Measurements from ENCODE around the gene RAB5B. TPM values are rescaled to one million over a fixed set of nuclear protein-coding genes. Genes with fewer than 3 reads are reported as not detected.

Gene RAB5B
- total RNA-seq, 1 donor from 2014 or later = 35.2 TPM

Other genes starting within 250 kb of the RAB5B start
- 1,224 and 1,479 TPM in 2 replicates for gene CD63, start 245.1 kb upstream of the RAB5B start, total RNA-seq
- gene GDF11, start 231.0 kb upstream of the RAB5B start, total RNA-seq = 3.6 and 5.1 TPM in 2 replicates
- gene SARNP, start 156.4 kb upstream of the RAB5B start, total RNA-seq = 110 and 137 TPM in 2 replicates
- 30.9 and 38.2 TPM in 2 replicates for gene ORMDL2, start 156.0 kb upstream of the RAB5B start, total RNA-seq
- gene DNAJC14, start 144.5 kb upstream of the RAB5B start, total RNA-seq = 64.8 and 75.2 TPM in 2 replicates
- gene MMP19, start 131.1 kb upstream of the RAB5B start, total RNA-seq = 0.42 and 0.46 TPM in 2 replicates
- 25.1 and 32.0 TPM in 2 replicates for gene PYM1, start 46.2 kb upstream of the RAB5B start, total RNA-seq
- gene DGKA, start 42.9 kb upstream of the RAB5B start, total RNA-seq = 32.3 and 36.0 TPM in 2 replicates
- gene PMEL, start 8.0 kb upstream of the RAB5B start, total RNA-seq = 0.33 and 0.42 TPM in 2 replicates
- 29.5 and 55.0 TPM in 2 replicates for gene CDK2, start 7.2 kb upstream of the RAB5B start, total RNA-seq
- gene SUOX, start 23.2 kb downstream of the RAB5B start, total RNA-seq = 13.8 and 23.2 TPM in 2 replicates
- 0.46 and 0.86 TPM in 2 replicates for gene IKZF4, start 47.0 kb downstream of the RAB5B start, total RNA-seq
- gene RPS26, start 67.8 kb downstream of the RAB5B start, total RNA-seq = 94.9 and 101 TPM in 2 replicates
- gene ERBB3, start 106.1 kb downstream of the RAB5B start, total RNA-seq = 0.07 and 0.11 TPM in 2 replicates
- 240 and 266 TPM in 2 replicates for gene PA2G4, start 130.5 kb downstream of the RAB5B start, total RNA-seq
- 2,515 and 3,966 TPM in 2 replicates for gene RPL41, start 142.6 kb downstream of the RAB5B start, total RNA-seq
- 5.5 and 7.0 TPM in 2 replicates for gene ZC3H10, start 144.2 kb downstream of the RAB5B start, total RNA-seq
- gene ESYT1, start 154.2 kb downstream of the RAB5B start, total RNA-seq = 313 and 330 TPM in 2 replicates
- 60.6 and 81.1 TPM in 2 replicates for gene MYL6B, start 178.5 kb downstream of the RAB5B start, total RNA-seq
- gene MYL6, start 184.3 kb downstream of the RAB5B start, total RNA-seq = 2,535 and 2,553 TPM in 2 replicates
- 53.2 and 70.9 TPM in 2 replicates for gene SMARCC2, start 215.4 kb downstream of the RAB5B start, total RNA-seq
- 189 and 215 TPM in 2 replicates for gene RNF41, start 247.8 kb downstream of the RAB5B start, total RNA-seq

Data from pulmonary artery endothelial cell (primary cell).